A549 (cell line): ENCODE measurements around the gene GPLD1.

Source experiments
- CTCF ChIP-seq: fragments of >200 bp; sonication (Bioruptor Twin); formaldehyde crosslinking; IDR thresholded peaks from 3 replicates; pipeline ENCODE4 v1.5.1; 2016
- JUN ChIP-seq, 2 experiments: fragments of >200 bp; sonication (Bioruptor Twin); formaldehyde crosslinking; IDR thresholded peaks; 2 replicates in 1 of 2; 3 replicates in 1 of 2; pipeline ENCODE4 v1.6.1; 2016 to 2017
- POLR2A ChIP-seq: IDR thresholded peaks from 2 replicates; pipeline ENCODE4 v1.6.1; 2012; ENCODE audit warnings: mild to moderate bottlenecking, low read length

GRCh38 chr6:24524805-24525204 is 35.4 kb upstream of the GPLD1 start:
- no peak for TF ChIP-seq JUN (IDR thresholded peaks at IDR 0.05)
- TF ChIP-seq POLR2A: no peak
- peak; percentile 44 for TF ChIP-seq CTCF
